GM23338 (cell line): ENCODE results near the gene SGO2. TPM values are rescaled to one million over a fixed set of nuclear protein-coding genes. Genes with fewer than 3 reads are reported as not detected.

Source experiments
- ATAC-seq: fragments of 200-7000 bp; cut with Tn5 transposase; 3 replicates; pipeline ENCODE4 v1.9.1; 2020
- DNase-seq: peaks from one replicate; pipeline ENCODE4 v3.0.0-alpha.2; 2015; ENCODE audit warnings: low spot score
- H2AFZ ChIP-seq: fragments of 200-600 bp; sonication (generic); 2 replicates; pipeline ENCODE4 v1.8.0; 2016; ENCODE audit warnings: antibody characterized with exemption, mild to moderate bottlenecking, moderate library complexity
- H3F3A ChIP-seq: fragments of 200-600 bp; sonication (generic); replicated peaks from 2 replicates; pipeline ENCODE4 v1.8.0; 2017; ENCODE audit warnings: antibody characterized with exemption, mixed run types, low read depth
- H3K27ac ChIP-seq: fragments of 200-600 bp; sonication (generic); 2 replicates; pipeline ENCODE4 v1.6.1; 2016; ENCODE audit warnings: low read depth
- H3K27me3 ChIP-seq: fragments of 200-600 bp; sonication (generic); 2 replicates; pipeline ENCODE4 v1.8.0; 2016; ENCODE audit warnings: mild to moderate bottlenecking, mixed run types, moderate library complexity; ENCODE audit not compliant: insufficient read depth
- H3K36me3 ChIP-seq: fragments of 200-600 bp; sonication (generic); 2 replicates; pipeline ENCODE4 v1.8.0; 2016; ENCODE audit warnings: mild to moderate bottlenecking; ENCODE audit not compliant: insufficient read depth
- H3K4me1 ChIP-seq: fragments of 200-600 bp; sonication (generic); 2 replicates; pipeline ENCODE4 v1.8.0; 2016; ENCODE audit warnings: mild to moderate bottlenecking, moderate library complexity; ENCODE audit not compliant: insufficient read depth
- H3K4me2 ChIP-seq: fragments of 200-600 bp; sonication (generic); 2 replicates; pipeline ENCODE4 v1.7.1; 2017; ENCODE audit warnings: mixed run types
- H3K4me3 ChIP-seq: fragments of 200-600 bp; sonication (generic); 2 replicates; pipeline ENCODE4 v1.6.1; 2016; ENCODE audit warnings: mixed run types
- H3K79me2 ChIP-seq: fragments of 200-600 bp; sonication (generic); replicated peaks from 2 replicates; pipeline ENCODE4 v1.8.0; 2017; ENCODE audit warnings: mild to moderate bottlenecking; ENCODE audit not compliant: insufficient read depth
- H3K9me2 ChIP-seq: fragments of 200-600 bp; sonication (generic); 2 replicates; pipeline ENCODE4 v1.8.0; 2017; ENCODE audit not compliant: insufficient read depth
- H4K20me1 ChIP-seq: fragments of 200-600 bp; sonication (generic); replicated peaks from 2 replicates; pipeline ENCODE4 v1.8.0; 2017; ENCODE audit warnings: mild to moderate bottlenecking; ENCODE audit not compliant: insufficient read depth
- H3K27ac Mint-ChIP-seq: 2 replicates; pipeline ENCODE4 v1.8.0; 2020; ENCODE audit warnings: inconsistent platforms, mild to moderate bottlenecking, moderate library complexity, mixed read lengths
- H3K27me3 Mint-ChIP-seq: 3 replicates; pipeline ENCODE4 v1.8.0; 2022; ENCODE audit warnings: low read depth, mild to moderate bottlenecking, moderate library complexity, mixed read lengths, inconsistent platforms; ENCODE audit not compliant: insufficient read depth, poor library complexity
- H3K36me3 Mint-ChIP-seq: 3 replicates; pipeline ENCODE4 v1.8.0; 2021; ENCODE audit warnings: low read depth, mild to moderate bottlenecking, inconsistent platforms, moderate library complexity, mixed read lengths
- H3K4me1 Mint-ChIP-seq: 3 replicates; pipeline ENCODE4 v1.8.0; 2020; ENCODE audit warnings: mild to moderate bottlenecking, inconsistent platforms, mixed read lengths
- H3K4me3 Mint-ChIP-seq: 3 replicates; pipeline ENCODE4 v1.8.0; 2021; ENCODE audit warnings: moderate library complexity, mild to moderate bottlenecking, inconsistent platforms, mixed read lengths
- H3K9me3 Mint-ChIP-seq: 3 replicates; pipeline ENCODE4 v1.8.0; 2020; ENCODE audit warnings: moderate library complexity, mild to moderate bottlenecking, inconsistent platforms, mixed read lengths
- CREB1 ChIP-seq: fragments of 250-450 bp; sonication (Bioruptor Pico); IDR thresholded peaks from 2 replicates; pipeline ENCODE4 v1.5.0; 2020; ENCODE audit warnings: low read depth, mild to moderate bottlenecking, moderate library complexity
- ETS1 ChIP-seq: IDR thresholded peaks from 2 replicates; pipeline ENCODE4 v1.6.1; 2016; ENCODE audit warnings: antibody characterized with exemption
- EZH2 ChIP-seq: fragments of 200-600 bp; sonication (generic); IDR thresholded peaks from one replicate; pipeline ENCODE4 v1.8.0; 2017; ENCODE audit warnings: antibody characterized with exemption, mild to moderate bottlenecking, low read depth; ENCODE audit not compliant: unreplicated experiment
- EZH2phosphoT487 ChIP-seq: fragments of 200-600 bp; sonication (generic); IDR thresholded peaks from one replicate; pipeline ENCODE4 v1.8.1; 2018; ENCODE audit warnings: antibody characterized with exemption; ENCODE audit not compliant: unreplicated experiment
- JUNB ChIP-seq: IDR thresholded peaks from one replicate; pipeline ENCODE4 v1.6.1; 2016; ENCODE audit warnings: antibody characterized with exemption; ENCODE audit not compliant: unreplicated experiment
- NANOG ChIP-seq: IDR thresholded peaks from 2 replicates; pipeline ENCODE4 v1.6.1; 2016; ENCODE audit warnings: antibody characterized with exemption, borderline replicate concordance
- REST ChIP-seq: IDR thresholded peaks from one replicate; pipeline ENCODE4 v1.6.1; 2018; ENCODE audit warnings: antibody characterized with exemption; ENCODE audit not compliant: unreplicated experiment
- STAT1 ChIP-seq: IDR thresholded peaks from one replicate; pipeline ENCODE4 v1.6.1; 2016; ENCODE audit warnings: antibody characterized with exemption; ENCODE audit not compliant: unreplicated experiment
- ZNF114 ChIP-seq: fragments of 250-450 bp; sonication (Bioruptor Pico); IDR thresholded peaks from 2 replicates; pipeline ENCODE4 v1.5.0; 2020; ENCODE audit warnings: mild to moderate bottlenecking, moderate library complexity
- ZNF462 ChIP-seq: fragments of 250-450 bp; sonication (Bioruptor Pico); IDR thresholded peaks from 2 replicates; pipeline ENCODE4 v1.5.0; 2020; ENCODE audit warnings: mild to moderate bottlenecking, moderate library complexity
- polyA plus RNA-seq: library from polyadenylated mRNA; unstranded; fragments of >200 nt; fragmentation: Nextera tagmentation; extraction: Ambion mirVana; gene quantifications from 2 replicates; pipeline ENCODE4 v1.2.1, GENCODE V29; 2016
- total RNA-seq: library from RNA; depleted of rRNA; stranded (reverse); fragments of >200 nt; shearing (Covaris generic); gene quantifications from 2 replicates; pipeline ENCODE4 v1.2.3, GENCODE V29; 2014

Gene SGO2
- total and polyA plus RNA-seq, 2 experiments from 2014 or later: 32.6 to 47.7 TPM

- H3K4me2 ChIP-seq: no peak overlapping the region
- H3K9me3 Mint-ChIP-seq: no peaks in the 10 kb centered on the region
- H3K27me3 Mint-ChIP-seq: no peaks in the 10 kb centered on the region
- H3F3A ChIP-seq: no peaks in the 10 kb centered on the region
- no peak overlapping the region for H3K4me3 ChIP-seq
- no peak for ATAC-seq
- H3K79me2 ChIP-seq: no peaks in the 10 kb centered on the region
- no peak overlapping the region for H3K4me3 Mint-ChIP-seq
- H3K27ac ChIP-seq: no peak overlapping the region
- H3K9me2 ChIP-seq: no peaks in the 10 kb centered on the region
- no peaks in the 10 kb centered on the region for H3K36me3 Mint-ChIP-seq
- no peak for TF ChIP-seq EZH2
- no peak for TF ChIP-seq CREB1 (CRISPR knock-in tag)
- TF ChIP-seq EZH2phosphoT487: no peak
- TF ChIP-seq ZNF114 (CRISPR knock-in tag): no peak
- H3K4me1 Mint-ChIP-seq: peaks cover 6% of the 10 kb centered on the region
- DNase-seq: no peak
- H3K27me3 ChIP-seq: no peaks in the 10 kb centered on the region
- H3K27ac Mint-ChIP-seq: no peak overlapping the region
- H3K4me1 ChIP-seq: no peaks in the 10 kb centered on the region
- H4K20me1 ChIP-seq: no peaks in the 10 kb centered on the region
- H2AFZ ChIP-seq: no peak overlapping the region
- H3K36me3 ChIP-seq: no peaks in the 10 kb centered on the region
These were observed 96.1 kb downstream of the SGO2 start for GRCh38 chr2:200622106-200622505.

- Mint-ChIP-seq H3K27ac (no peak overlapping the region), H3K4me1 (peaks cover 14% of the 10 kb centered on the region), H3K9me3 (no peaks in the 10 kb centered on the region), H3K36me3 (no peaks in the 10 kb centered on the region), H3K4me3 (no peak overlapping the region), H3K27me3 (no peaks in the 10 kb centered on the region)
- no peaks in the 10 kb centered on the region for H3F3A ChIP-seq
- no peaks in the 10 kb centered on the region for H3K79me2 ChIP-seq
- H3K36me3 ChIP-seq: no peaks in the 10 kb centered on the region
- no peaks in the 10 kb centered on the region for H3K27me3 ChIP-seq
- H3K4me1 ChIP-seq: no peaks in the 10 kb centered on the region
- ATAC-seq (no peak), DNase-seq (no peak)
- no peak overlapping the region for H3K4me3 ChIP-seq
- no peak overlapping the region for H3K27ac ChIP-seq
- no peaks in the 10 kb centered on the region for H4K20me1 ChIP-seq
- H3K9me2 ChIP-seq: no peaks in the 10 kb centered on the region
- H3K4me2 ChIP-seq: no peak overlapping the region
- H2AFZ ChIP-seq: no peak overlapping the region
- TF ChIP-seq STAT1 (no peak), ZNF462 (CRISPR knock-in tag) (no peak), NANOG (no peak), REST (no peak), ETS1 (no peak), ZNF114 (CRISPR knock-in tag) (no peak), CREB1 (CRISPR knock-in tag) (no peak), EZH2phosphoT487 (no peak), JUNB (no peak), EZH2 (no peak)
These were observed 98.0 kb downstream of the SGO2 start for GRCh38 chr2:200624026-200624425.
